Vagina (tissue), 2 donors: ENCODE measurements around the gene C19orf33.

Experiments used
- CTCF ChIP-seq, 3 experiments: fragments of 450-650 bp in 2 of 3; fragments of 200-600 bp in 1 of 3; sonication (generic) in 1 of 3; IDR thresholded peaks; one replicate each; pipeline ENCODE4 v1.5.1; 2017 to 2019; ENCODE audit warnings: antibody characterized with exemption in 3 of 3, mild to moderate bottlenecking in 2 of 3, moderate library complexity in 2 of 3
- POLR2A ChIP-seq, 2 donors: fragments of 450-650 bp; IDR thresholded peaks; one replicate each; pipeline ENCODE4 v1.6.1; 2017; ENCODE audit warnings: antibody characterized with exemption in 2 of 2, mild to moderate bottlenecking in 2 of 2, moderate library complexity in 2 of 2

GRCh38 chr19:38315657-38316476 lies 11.8 kb downstream of the C19orf33 start, which contains the start of gene YIF1B:
- TF ChIP-seq CTCF (IDR thresholded peaks at IDR 0.05) (no peak), POLR2A (IDR thresholded peaks at IDR 0.05) (no peak)
